NCI-H1436 (cell line): Measurements from ENCODE around the gene ZC2HC1C.
A peak's percentile ranks its signal among the peaks of the same experiment; 100 is the strongest.
"Not testable (repeated sequence)": the region's sequence is repeated elsewhere in the genome, so short reads cannot be mapped to it uniquely, and the experiment has no call there.

Experiments
- DNase-seq: peaks from one replicate; lab custom pipeline; 2025; lab: John Stamatoyannopoulos, UW

The ZC2HC1C gene

DNA sequence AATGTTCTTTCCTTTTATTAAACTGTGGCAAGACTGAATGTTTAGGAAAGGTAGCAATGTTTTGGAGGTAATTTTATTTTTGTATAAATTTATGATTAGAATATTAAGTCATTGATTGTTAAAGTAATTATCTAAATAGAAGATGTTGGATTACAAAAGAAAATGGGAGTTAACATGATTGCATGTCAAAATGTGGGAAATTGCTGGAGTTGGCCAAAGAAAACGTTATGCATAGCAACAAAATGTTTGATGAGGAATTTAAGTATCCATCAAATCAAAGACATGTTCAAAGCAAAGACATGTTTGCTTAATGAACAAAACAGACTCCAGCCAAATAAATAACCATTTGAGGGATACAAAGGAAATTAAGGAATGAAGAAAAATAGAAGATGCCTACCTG is 15.0 kb upstream of the ZC2HC1C start:
- DNase-seq = no peak

DNA sequence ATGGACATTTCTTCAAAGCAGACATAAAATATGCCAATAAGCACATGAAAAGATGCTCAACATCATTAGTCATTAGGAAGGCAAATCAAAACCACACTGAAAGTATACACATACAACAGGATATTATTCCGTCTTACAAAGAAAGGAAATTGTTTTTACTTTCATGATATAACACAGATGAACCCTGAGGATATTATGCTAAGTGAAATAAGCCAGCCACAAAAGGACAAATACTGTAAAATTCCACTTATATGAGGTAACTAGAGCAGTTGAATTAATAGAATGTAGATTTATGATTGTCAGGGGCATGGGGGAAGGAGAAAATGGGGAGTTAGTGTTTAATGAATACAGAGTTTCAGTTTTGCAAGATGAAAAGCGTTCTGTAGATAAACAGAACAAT is 9.8 kb upstream of the ZC2HC1C start:
- no peak for DNase-seq

DNA sequence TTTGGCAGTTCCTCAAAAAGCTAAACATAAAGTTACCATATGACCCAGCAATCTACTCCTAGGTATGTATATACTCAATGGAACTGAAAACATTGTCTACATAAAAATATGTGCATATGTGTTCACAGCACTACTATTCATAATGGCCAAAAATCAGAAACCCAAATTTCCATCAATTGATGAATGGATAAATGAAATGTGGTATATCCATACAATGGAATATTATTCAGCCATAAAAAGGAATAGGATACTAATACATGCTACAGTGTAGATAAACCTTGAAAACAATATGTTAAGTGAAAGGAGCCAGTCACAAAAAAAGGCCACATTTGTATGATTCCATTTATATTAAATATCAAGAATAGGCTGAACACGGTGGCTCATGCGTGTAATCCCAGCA is 9.0 kb upstream of the ZC2HC1C start:
- no peak for DNase-seq

DNA sequence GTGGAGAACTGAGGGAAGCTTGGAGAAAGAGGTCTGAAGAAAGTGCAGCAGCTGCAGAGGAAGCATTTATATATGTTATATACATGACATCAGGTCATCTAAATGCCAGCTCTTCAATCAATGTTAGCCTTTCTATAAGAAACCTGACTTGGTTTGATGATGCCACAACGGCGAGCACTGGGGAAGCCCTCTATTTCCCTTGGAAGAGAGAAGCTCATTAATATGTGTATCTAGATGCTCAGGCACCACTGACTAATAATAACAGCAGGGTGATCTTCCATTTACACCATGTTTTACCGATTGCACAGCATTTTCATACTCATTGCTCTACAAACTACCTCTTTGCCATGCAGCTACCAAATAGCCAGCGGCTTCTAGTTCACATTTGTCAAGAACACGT is 6.4 kb upstream of the ZC2HC1C start:
- DNase-seq = no peak

DNA sequence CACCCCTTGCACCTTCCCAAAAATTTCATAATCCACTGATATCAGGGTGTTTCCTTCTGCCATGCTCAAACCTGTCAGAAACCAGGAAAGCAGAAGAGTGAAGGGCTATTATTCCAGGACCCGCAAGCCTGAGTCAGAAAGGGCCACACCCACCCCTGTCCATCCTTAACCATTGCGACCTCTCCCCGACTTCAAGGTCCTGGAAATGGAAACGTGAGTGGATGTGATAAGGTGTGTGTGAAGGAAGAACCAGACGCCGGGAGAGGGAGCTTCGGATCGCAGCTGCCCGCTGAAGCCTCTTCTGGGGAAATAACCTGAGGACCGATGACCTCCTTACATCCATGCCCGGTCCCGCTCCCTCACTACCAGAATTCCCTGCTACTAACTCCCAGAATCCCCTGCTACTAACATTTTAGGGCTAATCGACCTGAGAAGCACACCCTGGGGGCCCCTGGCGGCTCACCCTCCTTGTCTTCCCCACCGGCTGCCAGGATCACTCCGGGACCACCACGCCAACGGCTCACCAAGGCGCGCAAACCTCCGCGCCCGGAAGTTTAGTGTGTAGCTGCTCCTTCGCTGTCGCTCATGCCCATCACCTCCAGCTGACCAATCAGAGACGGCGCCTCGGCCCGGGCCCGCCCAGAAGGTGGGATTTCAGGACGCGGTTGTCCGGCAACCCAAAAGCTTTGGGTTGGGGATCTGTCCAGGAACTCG is 5.8 kb upstream of the ZC2HC1C start, which contains the start of gene ACYP1:
ACYP1 (minus strand) TSS at position 534 of the 714 bp plus-strand sequence; CDS start at position 63, 471 bp downstream.
- DNase-seq = peak; percentile 86

DNA sequence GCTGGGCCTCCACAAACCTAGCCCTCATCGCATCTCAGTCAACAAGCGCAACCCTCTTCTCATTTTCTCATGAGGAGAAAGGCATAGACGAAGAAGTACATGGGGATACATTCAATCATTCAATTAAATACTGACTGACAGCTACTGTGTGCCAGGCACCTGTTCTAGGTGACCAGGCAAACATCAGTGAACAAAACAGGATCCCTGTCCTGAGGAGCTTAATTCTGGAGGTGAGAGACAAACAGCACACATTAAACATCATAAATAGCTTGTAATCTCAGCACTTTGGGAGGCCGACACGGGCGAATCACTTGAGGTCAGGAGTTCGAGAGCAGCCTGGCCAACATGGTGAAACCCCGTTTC is 5.3 kb upstream of the ZC2HC1C start:
- no peak for DNase-seq

DNA sequence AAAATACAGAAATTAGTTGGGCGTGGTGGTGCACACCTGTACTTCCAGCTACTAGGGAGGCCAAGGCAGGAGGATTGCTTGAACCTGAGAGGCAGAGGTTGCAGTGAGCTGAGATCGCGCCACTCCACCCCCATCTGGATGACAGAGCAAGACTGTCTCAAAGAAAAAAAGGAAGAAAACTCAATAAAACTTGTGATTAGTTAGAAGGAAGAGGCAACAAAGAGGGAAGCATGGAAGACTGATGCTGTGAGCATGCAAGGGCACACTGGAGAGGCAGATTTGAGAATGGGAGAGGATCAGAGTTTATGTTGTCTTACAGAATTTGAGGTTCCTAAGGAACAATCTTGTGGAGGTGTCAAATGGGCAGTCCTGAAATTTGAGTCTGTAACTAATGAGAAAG is 2.8 kb upstream of the ZC2HC1C start:
- no peak for DNase-seq

DNA sequence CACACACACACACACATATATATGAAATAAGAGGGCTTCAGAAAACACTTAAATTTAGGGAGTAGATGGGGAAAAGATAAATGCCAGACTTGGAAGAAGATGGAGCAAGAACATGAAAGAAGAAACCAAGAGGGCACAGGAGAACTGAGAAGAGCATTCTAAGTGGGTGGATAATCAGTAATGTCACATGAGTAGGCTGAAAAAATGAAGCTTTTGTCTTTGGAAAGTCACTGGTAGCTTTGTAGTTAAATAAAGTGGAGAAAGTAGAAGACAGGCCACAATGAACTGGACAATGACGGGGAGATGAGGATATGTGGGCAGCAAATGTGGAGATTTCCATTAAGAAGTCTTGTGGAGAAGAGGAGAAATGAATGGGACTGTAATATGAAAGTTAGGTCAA is 2.2 kb upstream of the ZC2HC1C start:
- DNase-seq = no peak

DNA sequence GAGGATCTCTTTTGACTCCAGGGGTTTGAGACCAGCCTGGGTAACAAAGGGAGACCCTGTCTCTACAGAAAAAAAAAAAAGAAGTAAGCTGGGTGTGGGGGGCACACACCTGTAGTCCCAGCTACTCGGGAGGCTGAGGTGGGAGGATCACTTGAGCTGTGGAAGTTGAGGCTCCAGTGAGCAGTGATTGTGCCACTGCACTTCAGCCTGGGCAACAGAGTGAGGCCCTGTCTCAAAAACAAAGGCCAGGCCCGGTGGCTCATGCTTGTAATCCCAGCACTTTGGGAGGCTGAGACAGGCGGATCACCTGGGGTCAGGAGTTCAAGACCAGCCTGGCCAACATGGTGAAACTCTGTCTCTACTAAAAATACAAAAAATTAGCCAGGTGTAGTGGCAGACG is 1.7 kb upstream of the ZC2HC1C start:
- DNase-seq = not testable (repeated sequence)

DNA sequence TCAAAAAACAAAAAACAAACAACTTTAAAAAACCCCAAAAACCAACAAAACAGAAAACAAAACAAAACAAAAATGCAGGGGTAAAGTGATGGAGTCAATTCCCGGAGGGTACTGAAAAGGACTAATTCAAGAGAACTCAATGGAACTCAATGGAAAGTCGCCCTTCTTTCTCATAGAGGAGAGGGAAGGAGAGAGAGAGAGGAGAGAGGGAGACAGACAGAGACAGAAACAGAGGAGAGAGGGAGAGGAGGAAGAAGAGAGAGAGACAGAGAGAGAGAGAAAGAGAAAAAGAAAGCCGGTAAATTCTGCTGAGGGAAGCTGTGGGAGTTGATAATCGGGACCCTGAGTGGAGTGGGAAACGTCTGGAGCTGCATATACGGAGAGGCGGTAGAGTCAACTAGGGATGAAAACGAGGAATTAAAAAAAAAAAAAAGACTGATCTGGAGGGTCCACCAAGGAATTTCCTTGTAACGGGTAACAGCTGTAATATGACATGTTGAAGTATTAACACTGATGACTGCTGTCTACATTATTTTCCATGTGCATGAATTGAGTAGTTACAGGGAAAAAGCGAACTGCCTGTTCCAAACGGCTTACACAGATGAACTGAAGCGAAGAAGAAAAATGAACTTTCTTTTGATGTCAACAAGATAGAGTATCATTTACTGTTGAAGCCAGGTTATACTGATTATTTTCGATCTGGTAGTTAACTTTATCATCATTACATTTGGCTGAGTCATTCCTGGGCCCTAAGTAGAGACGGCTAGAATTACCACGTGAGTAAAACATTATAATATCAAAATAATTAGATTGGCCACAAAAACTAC is 934 bp upstream of the ZC2HC1C start:
- DNase-seq = no peak

DNA sequence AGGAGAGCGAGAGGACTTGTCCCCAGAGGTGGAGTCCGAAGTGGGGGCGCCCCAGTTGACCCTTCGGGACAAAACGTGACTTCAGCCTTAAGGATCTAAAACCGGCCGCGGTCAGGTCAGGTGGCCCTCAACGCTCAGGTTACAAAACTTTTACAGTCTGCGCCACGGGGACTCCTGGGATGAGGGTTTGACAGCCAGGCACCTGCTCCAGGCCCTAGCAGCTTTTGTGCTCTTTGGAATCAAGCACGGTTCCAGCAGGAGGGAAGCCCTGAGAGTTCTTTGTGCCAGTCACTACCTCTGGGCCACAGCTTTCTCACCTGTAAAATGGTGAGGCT is 337 bp downstream of the ZC2HC1C start:
- no peak for DNase-seq

DNA sequence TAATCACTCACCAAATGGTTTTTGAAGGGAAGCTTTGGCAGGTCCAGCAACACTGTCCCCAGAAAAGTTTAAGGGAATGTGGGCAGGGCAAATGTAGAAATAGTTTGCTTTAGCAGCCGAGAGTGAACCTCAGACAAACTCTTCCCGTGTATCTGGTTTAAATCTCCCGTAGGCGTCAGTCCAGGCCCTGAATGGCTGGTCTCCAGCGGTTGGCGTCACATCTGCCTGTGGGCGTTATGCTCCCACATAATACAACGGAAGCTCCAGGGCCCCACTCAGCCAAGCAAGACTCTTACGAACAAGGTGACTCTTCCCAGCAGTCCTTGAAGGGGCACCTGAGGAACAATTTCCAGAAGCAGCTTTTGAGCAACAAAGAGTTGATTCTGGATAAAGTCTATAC is 942 bp downstream of the ZC2HC1C start:
- DNase-seq = no peak

DNA sequence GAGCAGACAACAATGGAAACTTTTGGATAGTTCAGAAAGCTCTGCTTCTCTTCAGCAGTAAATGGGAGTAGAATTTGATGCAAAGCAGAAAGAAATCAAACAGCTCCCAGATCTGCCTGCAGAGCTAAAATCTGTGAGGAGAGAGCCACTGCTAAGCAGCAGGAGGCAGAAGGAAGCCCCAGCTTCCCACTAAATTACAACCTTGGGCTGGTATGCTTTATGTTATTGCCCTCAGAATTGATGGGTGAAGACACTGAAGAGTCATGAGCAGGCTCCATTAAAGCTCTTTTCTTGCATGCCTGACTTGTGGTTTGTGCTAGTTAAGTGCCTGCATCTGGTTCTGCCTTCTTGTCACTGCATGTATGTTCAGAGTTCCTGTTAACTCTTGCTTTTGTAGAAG is 8.4 kb downstream of the ZC2HC1C start:
- no peak for DNase-seq

DNA sequence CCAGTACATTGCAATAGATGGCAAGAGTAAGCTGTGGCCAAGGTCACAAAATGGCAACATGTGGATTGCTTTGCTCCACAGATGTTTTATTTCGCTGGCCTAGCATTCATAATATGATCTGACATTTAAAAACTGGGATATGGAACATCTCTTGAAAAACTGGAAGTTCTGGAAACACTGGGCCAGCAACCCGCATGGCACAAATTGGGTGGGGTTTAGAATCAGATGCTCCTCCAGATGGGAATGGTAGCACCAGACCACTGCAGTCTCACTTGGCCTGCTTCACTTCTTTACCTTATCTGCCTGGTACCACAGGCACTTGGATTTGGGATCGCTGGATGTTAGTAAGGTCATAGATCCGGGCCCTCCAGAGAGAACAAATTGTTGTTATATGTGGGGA is 10.1 kb downstream of the ZC2HC1C start:
- no peak for DNase-seq

DNA sequence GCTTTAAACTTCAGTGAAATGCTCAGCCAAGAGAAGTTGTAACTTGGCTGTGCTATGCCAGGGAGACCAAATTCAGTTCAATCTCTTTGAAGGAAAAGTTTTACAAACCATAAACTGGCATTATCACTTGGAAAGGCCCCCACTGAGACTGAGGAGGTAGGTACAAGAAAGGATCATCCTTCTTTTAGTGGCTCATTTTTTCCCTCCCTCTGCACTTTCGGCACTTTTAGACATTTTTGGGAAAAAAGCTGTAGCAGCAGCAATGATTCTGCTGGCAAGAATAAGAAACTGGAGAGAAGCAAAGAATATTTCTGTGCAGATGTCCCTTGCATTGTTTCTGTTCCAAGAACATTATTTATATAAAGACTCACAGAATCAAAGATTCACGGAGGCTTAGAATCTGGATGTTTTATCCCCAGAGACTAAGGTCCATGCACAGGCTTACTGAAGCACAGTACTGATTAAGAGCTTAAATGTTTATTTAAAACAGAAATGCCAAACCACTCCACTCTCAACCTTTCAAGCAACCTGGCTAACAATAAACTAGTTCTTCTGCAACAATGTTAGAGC is 12.3 kb downstream of the ZC2HC1C start:
- no peak for DNase-seq

DNA sequence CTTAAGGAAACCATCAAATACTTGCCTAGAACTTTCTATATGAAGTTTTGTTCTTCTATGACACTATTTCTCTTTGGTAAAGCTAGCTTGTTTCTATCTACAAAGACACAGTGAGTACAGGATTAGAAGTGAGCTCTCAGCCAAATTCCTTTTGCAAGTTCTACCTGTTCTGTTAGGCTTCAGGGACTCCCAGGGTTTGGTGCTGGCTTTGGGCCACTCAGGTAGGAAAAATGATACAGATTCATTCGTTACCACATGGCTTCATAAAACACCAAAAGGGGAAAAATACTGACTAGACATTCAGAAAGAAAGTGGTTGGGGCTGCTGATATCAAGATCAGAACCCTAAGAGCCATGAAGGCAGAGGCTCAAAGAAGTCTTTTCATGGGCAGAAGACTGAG is 13.8 kb downstream of the ZC2HC1C start:
- no peak for DNase-seq

DNA sequence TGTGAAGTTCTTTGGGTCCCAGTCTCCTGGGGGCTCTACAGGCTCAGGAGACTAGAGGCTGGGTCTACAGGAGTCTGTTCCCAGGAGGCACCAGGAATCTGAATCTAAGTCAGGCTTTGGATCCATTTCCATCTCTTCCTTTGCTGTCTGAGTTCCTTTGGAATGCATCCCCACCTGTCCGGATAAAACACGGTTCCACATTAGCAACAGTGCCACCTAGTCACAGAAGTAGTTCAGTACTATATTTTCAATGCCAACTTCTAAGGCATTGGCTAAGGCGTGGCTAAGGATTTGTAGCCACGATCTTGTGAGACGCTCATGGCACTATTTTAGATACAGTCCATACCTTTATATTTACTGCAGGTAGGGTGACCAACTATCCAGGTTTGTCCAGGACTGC is 15.1 kb downstream of the ZC2HC1C start:
- no peak for DNase-seq

DNA sequence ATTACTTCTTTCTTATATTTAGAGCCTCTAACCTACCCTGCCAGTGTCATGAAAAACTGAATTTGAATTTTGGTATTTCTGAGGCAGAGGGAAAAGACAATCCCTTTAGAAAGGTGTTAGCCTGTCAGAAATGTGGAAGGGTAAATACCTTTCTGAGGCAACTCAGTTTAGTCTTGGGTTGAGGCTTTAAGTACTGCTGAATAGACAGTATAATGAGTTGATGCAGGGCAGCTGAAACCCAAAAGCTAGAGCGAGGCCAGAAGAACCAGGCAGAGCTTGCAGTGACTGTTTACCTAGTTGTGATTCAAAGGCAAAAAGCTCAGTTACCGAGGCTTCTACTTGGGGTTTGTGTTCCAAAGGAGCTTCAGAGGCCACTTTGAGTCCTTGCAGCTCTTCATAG is 18.7 kb downstream of the ZC2HC1C start:
- DNase-seq = no peak

DNA sequence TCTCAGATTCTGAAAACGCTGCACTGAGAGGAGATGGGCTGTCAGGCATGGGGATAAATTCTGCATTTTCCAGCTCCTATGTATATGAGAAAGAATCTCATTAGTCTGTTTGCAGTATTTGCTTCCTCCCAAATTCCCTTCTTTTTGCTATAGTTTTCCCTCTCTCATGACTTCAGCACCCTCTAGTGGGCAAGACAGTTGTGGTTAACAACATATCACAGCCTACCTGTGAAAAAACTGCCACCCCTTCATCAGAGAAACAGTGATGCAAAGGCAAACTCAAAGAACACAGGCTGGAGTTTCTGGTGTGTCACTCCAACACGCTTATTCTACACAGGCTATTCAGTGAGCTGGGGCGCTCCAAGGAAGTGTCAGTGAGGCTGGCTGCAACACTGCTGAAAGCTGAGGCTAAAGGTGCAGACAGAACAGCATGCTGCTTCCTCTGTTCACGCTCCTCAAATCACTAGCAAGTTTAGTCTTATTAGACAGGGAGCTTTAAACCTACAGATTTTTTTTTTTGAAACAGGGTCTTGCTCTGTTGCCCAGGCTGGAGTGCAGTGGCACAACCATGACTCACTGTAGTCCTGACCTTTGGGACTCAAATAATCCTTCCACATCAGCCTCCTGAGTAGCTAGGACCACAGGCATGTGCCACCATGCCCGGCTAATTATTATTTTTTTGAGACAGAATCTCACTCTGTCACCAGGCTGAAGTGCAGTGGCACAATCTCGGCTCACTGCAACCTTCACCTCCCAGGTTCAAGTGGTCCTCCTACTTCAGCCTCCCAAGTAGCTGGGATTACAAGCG is 19.3 kb downstream of the ZC2HC1C start:
- peak; percentile 17 for DNase-seq

DNA sequence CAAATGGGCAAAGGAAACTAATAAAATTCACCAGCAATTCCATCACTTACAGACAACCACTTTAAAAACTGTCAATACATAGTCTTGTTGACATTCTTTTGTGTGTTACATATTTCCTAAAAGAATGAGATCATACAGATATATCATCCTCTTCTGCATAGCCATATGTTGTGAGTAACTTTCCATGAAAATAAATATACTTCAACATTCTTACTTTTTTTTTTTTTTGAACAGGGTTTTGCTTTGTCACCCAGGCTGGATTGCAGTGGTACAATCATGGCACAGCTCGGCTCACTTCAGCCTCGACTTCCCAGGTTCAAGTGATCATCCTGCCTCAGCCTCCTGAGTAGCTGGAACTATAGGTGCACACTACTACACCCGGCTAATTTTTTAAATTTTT is 20.9 kb downstream of the ZC2HC1C start:
- DNase-seq = no peak

DNA sequence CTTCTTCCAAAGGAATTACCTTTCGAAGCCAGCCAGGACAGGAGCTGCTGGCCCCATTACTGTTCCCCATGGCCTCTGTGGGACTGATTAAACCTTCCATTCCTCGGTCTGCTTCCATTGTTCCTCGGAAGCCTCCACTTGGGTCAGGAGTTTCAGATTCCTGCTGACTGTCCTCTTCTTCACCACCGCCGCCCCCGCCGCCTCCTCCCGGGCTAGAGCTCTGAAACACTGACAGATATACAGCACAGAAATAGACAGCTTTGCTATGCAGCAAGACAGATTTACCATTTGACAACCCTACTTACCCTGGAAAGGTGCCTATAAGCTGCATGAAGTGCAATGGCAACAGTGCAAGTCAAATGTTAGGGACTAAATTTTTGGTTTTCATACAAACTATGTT is 21.8 kb downstream of the ZC2HC1C start:
- DNase-seq = no peak

DNA sequence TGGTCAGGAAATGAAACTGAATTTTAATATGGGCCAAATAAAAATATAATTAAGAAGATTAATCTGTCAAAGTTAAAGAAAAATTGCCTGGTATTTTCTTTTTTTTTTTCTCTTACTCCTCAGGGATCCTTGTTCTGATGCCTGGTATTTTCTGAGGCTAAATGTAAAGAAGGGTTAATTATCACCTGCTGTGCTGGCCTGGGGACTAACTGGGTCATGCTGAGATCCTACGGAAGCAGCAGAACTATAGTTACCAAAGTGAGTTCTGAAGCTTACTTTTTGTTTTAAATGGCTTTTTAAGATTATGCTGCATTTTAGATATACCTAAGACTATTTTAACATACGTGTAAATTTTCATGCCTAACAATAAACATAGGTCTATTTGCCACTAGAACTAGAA is 23.3 kb downstream of the ZC2HC1C start:
- no peak for DNase-seq

DNA sequence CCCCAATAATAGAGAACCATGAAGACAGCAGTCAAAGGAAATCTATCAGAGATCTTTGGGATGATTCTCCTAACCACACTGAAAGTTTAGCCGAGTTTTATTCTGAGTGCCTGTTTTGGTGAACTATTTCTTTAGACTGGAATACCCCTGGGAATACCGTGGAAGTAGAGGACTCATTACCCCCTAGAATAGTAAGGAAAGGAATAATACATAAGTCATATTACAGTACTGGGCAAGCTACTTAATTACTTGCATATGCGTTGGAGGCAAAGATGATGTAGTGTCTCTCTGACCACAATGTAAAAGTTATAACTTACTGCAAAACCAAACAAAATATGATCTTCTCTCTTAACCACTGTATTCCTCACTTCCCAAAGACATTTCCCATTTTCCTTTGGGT is 25.5 kb downstream of the ZC2HC1C start:
- no peak for DNase-seq
